ENCODE results near the gene HOXC6. TPM values are rescaled to one million over a fixed set of nuclear protein-coding genes. Genes with fewer than 3 reads are reported as not detected.

The HOXC6 gene
- total and polyA plus RNA-seq, 2 of the 8 experiments (the other 6 are each of a cell fraction or from before 2014, with no cell fraction given) = not detected

DNA sequence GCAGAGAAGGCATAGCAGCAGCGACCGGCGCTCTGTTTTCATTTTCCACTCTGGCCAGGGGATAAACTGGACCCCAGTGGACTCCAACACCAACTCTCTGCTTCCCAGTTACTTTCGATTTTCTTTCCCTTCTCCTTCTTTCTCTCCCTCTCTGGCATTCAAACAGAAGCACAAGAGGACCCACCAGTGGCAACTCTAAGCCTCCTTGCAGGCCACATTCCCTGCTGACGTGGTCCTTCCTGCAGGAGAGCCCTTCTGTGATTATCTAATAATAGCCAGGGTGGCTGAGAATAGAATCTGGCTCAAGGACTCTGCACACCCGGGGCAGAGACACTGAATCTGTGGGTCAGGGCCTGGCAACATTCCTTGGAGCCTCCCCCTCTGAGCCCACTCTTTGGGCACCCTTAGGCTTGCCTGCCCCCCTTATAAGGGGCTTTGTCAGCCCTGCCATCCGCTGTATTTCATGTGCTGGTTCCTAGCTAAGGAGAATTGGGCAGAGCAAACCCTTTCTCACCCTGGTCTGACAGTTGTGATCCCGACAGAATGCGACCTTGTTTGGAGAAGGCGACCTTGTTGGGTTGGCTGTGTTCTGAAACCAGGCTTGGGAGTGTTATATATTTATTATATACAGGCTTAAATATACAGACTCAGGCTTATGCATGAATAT lies 8.2 kb upstream of the HOXC6 start:
- no peak overlapping the region for H4K5ac ChIP-seq (ENCODE audit: insufficient read length, low read depth, low read length)
- peaks cover 11 to 35% of the 10 kb centered on the region in 2 experiments for H4K20me1 ChIP-seq (replicated peaks in 1 of 2; ENCODE audit: control insufficient read depth in 1 of 2, insufficient read depth in 2 of 2, low read length in 2 of 2)
- 0 out of 2 replicates have a peak overlapping the region, but pooled peaks have one; percentile 48 for H2BK20ac ChIP-seq (ENCODE audit: low read length)
- no peak overlapping the region for H3K27ac ChIP-seq (ENCODE audit: low read depth, low read length)
- peak overlapping the region in 1 of 2 experiments; percentile 28; a peak in 1 of 4 replicates for H3K4me2 ChIP-seq (ENCODE audit: insufficient read depth in 1 of 2, low read depth in 2 of 2, low read length in 2 of 2)
- H3K23ac ChIP-seq (ENCODE audit: insufficient read length) = no peak overlapping the region
- peaks cover 0 to 12% (median 4%) of the 10 kb centered on the region in 4 experiments; a peak in 6 of 7 replicates for H3K4me1 ChIP-seq (replicated peaks in 1 of 4; ENCODE audit: control insufficient read depth in 3 of 4, insufficient read depth in 4 of 4, low read length in 3 of 4)
- no peak overlapping the region for H4K91ac ChIP-seq (replicated peaks; ENCODE audit: insufficient read length, low read length)
- peaks cover 3% of the 10 kb centered on the region; the same call in 1 of the 2 replicates for H3K23me2 ChIP-seq (ENCODE audit: low read depth, low read length)
- WGBS, 2 experiments (ENCODE audit: extremely low coverage in 1 of 2, insufficient coverage in 1 of 2, insufficient read length in 1 of 2, insufficient replicate concordance in 2 of 2, low coverage in 1 of 2, low lambda C conversion rate in 2 of 2, missing lambda C conversion rate in 1 of 2) = 21% methylated on average over 10 of the region's 10 CpGs; no CpG with 5 or more reads in 1 of the 2 experiments
- H4K8ac ChIP-seq (ENCODE audit: extremely low read depth, insufficient read depth, low read length) = no peak overlapping the region
- no peak overlapping the region for H3K4ac ChIP-seq (replicated peaks; ENCODE audit: insufficient read length, low read depth, low read length)
- DNase-seq (ENCODE audit: low read depth in 1 of 2, low spot score in 2 of 2) = no peak
- no peak overlapping the region for H2BK5ac ChIP-seq (ENCODE audit: low read depth, low read length)
- H2BK120ac ChIP-seq (replicated peaks; ENCODE audit: low read depth, low read length) = no peak overlapping the region
- H2AFZ ChIP-seq (ENCODE audit: low read length) = no peak overlapping the region
- H3K56ac ChIP-seq (replicated peaks; ENCODE audit: insufficient read length, low read depth, low read length) = no peak overlapping the region
- POLR2A ChIA-PET (ENCODE audit: partially characterized antibody) = interaction anchor here (1.5 kb wide), 1 partner anchor 20 kb away, joined by 4 read pairs; the partner anchor contains the start of gene HOXC9
- H2BK15ac ChIP-seq (ENCODE audit: low read length) = no peak overlapping the region
- no peaks in the 10 kb centered on the region for H3K79me1 ChIP-seq (ENCODE audit: low read depth, low read length)
- H3K27me3 ChIP-seq (replicated peaks in 1 of 4; ENCODE audit: control insufficient read depth in 3 of 4, extremely low read depth in 1 of 4, insufficient read depth in 3 of 4, low read length in 3 of 4) = peaks cover 95 to 100% (median 100%) of the 10 kb centered on the region in 4 experiments
- 0 out of 2 replicates have a peak overlapping the region, but pooled peaks have one; percentile 27 for H2BK12ac ChIP-seq (ENCODE audit: low read depth, low read length)
- no peaks in the 10 kb centered on the region for H3K79me2 ChIP-seq (ENCODE audit: control insufficient read depth in 1 of 2, insufficient read depth in 2 of 2, low read length in 2 of 2)
- H3K9me3 ChIP-seq (ENCODE audit: insufficient read depth in 2 of 2, low read depth in 1 of 2, low read length in 1 of 2) = no peaks in the 10 kb centered on the region
- H3K14ac ChIP-seq (ENCODE audit: insufficient read length) = no peak overlapping the region
- CTCF ChIA-PET (ENCODE audit: partially characterized antibody) = no interaction called here
- H3K4me3 ChIP-seq (ENCODE audit: extremely low read depth in 1 of 4, insufficient read depth in 2 of 4, low read depth in 3 of 4, low read length in 4 of 4) = no peak overlapping the region
- H2AK5ac ChIP-seq (ENCODE audit: low read depth, low read length) = no peak overlapping the region
- no peak overlapping the region for H3K9ac ChIP-seq (replicated peaks in 1 of 4; ENCODE audit: extremely low read depth in 1 of 4, low read depth in 3 of 4, low read length in 3 of 4)
- H3K36me3 ChIP-seq (ENCODE audit: control insufficient read depth in 2 of 4, insufficient read depth in 4 of 4, low read length in 3 of 4) = no peaks in the 10 kb centered on the region; a peak in 1 of 8 replicates
- FAIRE-seq = no peak
- H3K18ac ChIP-seq (ENCODE audit: extremely low read depth, low read length) = no peak overlapping the region
- TF ChIP-seq RBBP5 (IDR thresholded peaks at IDR 0.05; ENCODE audit: borderline replicate concordance, low read depth, low read length) = no peak
- TF ChIP-seq CHD2 (IDR thresholded peaks at IDR 0.05; ENCODE audit: low read length) = no peak
- no peak for TF ChIP-seq GABPA (IDR thresholded peaks at IDR 0.05; ENCODE audit: borderline replicate concordance, insufficient read depth, low read length)
- no peak for TF ChIP-seq TAF1 (IDR thresholded peaks at IDR 0.05; ENCODE audit: low read depth, low read length)
- TF ChIP-seq MAFK (IDR thresholded peaks at IDR 0.05; ENCODE audit: low read depth, low read length) = no peak
- TF ChIP-seq CEBPB (IDR thresholded peaks at IDR 0.05; ENCODE audit: low read depth, low read length) = no peak
- TF ChIP-seq CBX8 (IDR thresholded peaks at IDR 0.05; ENCODE audit: borderline replicate concordance, low read depth, low read length) = 0 out of 2 replicates have a peak, but pooled peaks have one; percentile 61
- TF ChIP-seq HDAC2 (IDR thresholded peaks at IDR 0.05; ENCODE audit: borderline replicate concordance in 1 of 2, low read depth in 2 of 2, low read length in 2 of 2) = no peak
- TF ChIP-seq RNF2 (IDR thresholded peaks at IDR 0.05; ENCODE audit: borderline replicate concordance, low read depth, low read length, missing control alignments, poor library complexity, severe bottlenecking) = no peak
- no peak for TF ChIP-seq CHD1 (IDR thresholded peaks at IDR 0.05; ENCODE audit: low read depth, low read length)
- peak; percentile 32 for TF ChIP-seq SUZ12 (IDR thresholded peaks at IDR 0.05; ENCODE audit: low read length)

All from H1 (cell line).